Hepatocyte (in vitro differentiated cells): ENCODE data around the gene LSS.
"Not testable (repeated sequence)": the region's sequence is repeated elsewhere in the genome, so short reads cannot be mapped to it uniquely, and the experiment has no call there.

Source experiments
- EZH2 ChIP-seq: fragments of 200-600 bp; sonication (generic); IDR thresholded peaks from 2 replicates; pipeline ENCODE4 v1.6.1; 2016; ENCODE audit warnings: antibody characterized with exemption, mild to moderate bottlenecking, borderline replicate concordance
- EZH2phosphoT487 ChIP-seq: fragments of 200-600 bp; sonication (generic); IDR thresholded peaks from one replicate; pipeline ENCODE4 v1.6.1; 2018; ENCODE audit warnings: antibody characterized with exemption, mild to moderate bottlenecking, low read depth, moderate library complexity; ENCODE audit not compliant: unreplicated experiment, severe bottlenecking
- TF ChIP-seq, protein P1 (sequence below): fragments of 200-600 bp; sonication (generic); IDR thresholded peaks from 2 replicates; pipeline ENCODE4 v1.5.1; 2016; ENCODE audit warnings: antibody characterized with exemption, mild to moderate bottlenecking; ENCODE audit not compliant: poor library complexity

DNA sequence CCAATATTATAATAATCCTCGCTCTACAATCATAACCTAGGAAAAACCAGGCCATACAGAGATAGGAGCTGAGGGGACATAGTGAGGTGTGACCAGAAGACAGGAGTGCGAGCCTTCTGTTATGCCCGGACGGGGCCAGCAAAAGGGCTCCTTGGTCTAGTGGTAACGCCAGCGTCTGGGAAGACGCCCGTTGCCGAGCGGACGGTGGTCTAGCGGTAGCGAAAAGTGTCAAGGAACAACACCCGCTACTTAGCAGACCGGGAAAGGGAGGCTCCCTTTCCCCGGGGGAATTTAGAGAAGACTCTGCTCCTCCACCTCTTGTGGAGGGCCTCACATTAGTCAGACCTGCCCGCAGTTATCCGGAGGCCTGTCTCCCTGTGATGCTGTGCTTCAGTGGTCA, 4.9 kb downstream of the LSS start:
- TF ChIP-seq, protein P1, sequence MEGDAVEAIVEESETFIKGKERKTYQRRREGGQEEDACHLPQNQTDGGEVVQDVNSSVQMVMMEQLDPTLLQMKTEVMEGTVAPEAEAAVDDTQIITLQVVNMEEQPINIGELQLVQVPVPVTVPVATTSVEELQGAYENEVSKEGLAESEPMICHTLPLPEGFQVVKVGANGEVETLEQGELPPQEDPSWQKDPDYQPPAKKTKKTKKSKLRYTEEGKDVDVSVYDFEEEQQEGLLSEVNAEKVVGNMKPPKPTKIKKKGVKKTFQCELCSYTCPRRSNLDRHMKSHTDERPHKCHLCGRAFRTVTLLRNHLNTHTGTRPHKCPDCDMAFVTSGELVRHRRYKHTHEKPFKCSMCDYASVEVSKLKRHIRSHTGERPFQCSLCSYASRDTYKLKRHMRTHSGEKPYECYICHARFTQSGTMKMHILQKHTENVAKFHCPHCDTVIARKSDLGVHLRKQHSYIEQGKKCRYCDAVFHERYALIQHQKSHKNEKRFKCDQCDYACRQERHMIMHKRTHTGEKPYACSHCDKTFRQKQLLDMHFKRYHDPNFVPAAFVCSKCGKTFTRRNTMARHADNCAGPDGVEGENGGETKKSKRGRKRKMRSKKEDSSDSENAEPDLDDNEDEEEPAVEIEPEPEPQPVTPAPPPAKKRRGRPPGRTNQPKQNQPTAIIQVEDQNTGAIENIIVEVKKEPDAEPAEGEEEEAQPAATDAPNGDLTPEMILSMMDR, result not testable (repeated sequence)
- not testable (repeated sequence) for TF ChIP-seq EZH2, EZH2phosphoT487
